IMR-90 (cell line): ENCODE measurements around the gene DERA. TPM values are rescaled to one million over a fixed set of nuclear protein-coding genes. Genes with fewer than 3 reads are reported as not detected.
A peak's percentile ranks its signal among the peaks of the same experiment; 100 is the strongest.

Experiments used
- ATAC-seq: fragments of 200-7000 bp; cut with Tn5 transposase; 2 replicates; pipeline ENCODE4 v1.9.1; 2020; ENCODE audit warnings: low read depth, mild to moderate bottlenecking, moderate library complexity
- BruUV-seq: library from RNA; stranded (reverse); fragments of 400-500 nt; replicated peaks from 2 replicates; lab custom pipeline; 2021; lab: Mats Ljungman, UMichigan
- CTCF ChIA-PET: fragments of 300-600 bp; formaldehyde crosslinking; extraction: SDS; loops from one replicate; lab custom pipeline; 2021; ENCODE audit warnings: antibody characterized with exemption; lab: Yijun Ruan, JAX
- POLR2A ChIA-PET: fragments of 300-600 bp; sonication (Branson Sonifier 250); formaldehyde crosslinking; loops from one replicate; lab custom pipeline; 2022; ENCODE audit warnings: antibody characterized with exemption; ENCODE audit not compliant: unreplicated experiment; lab: Charles Lee
- DNase-seq: peaks from one replicate; pipeline ENCODE4 v3.0.0; 2013
- H2AFZ ChIP-seq: replicated peaks from 2 replicates; pipeline ENCODE3; 2013; ENCODE audit warnings: low read length, mild to moderate bottlenecking; ENCODE audit not compliant: poor library complexity
- H2AK5ac ChIP-seq: 2 replicates; pipeline ENCODE4 v1.6.1; 2013; ENCODE audit warnings: low read depth, low read length, inconsistent platforms
- H2AK9ac ChIP-seq: replicated peaks from 2 replicates; pipeline ENCODE3; 2013; ENCODE audit warnings: mild to moderate bottlenecking, low read depth, low read length, moderate library complexity; ENCODE audit not compliant: poor library complexity
- H2BK120ac ChIP-seq: 2 replicates; pipeline ENCODE4 v1.6.1; 2013; ENCODE audit warnings: low read depth, low read length, inconsistent platforms
- H2BK15ac ChIP-seq: 3 replicates; pipeline ENCODE4 v1.6.1; 2013; ENCODE audit warnings: low read depth, low read length, inconsistent platforms
- H2BK20ac ChIP-seq: 2 replicates; pipeline ENCODE4 v1.6.1; 2013; ENCODE audit warnings: low read depth, mild to moderate bottlenecking, inconsistent platforms, low read length, moderate library complexity
- H2BK5ac ChIP-seq: 2 replicates; pipeline ENCODE4 v1.6.1; 2013; ENCODE audit warnings: mild to moderate bottlenecking, low read depth, low read length, inconsistent platforms; ENCODE audit not compliant: poor library complexity, severe bottlenecking
- H3K14ac ChIP-seq: replicated peaks from 2 replicates; pipeline ENCODE4 v1.6.1; 2013; ENCODE audit warnings: low read depth, low read length, inconsistent platforms
- H3K18ac ChIP-seq: 2 replicates; pipeline ENCODE4 v1.6.1; 2013; ENCODE audit warnings: low read depth, low read length, control low read depth
- H3K23ac ChIP-seq: 2 replicates; pipeline ENCODE4 v1.6.1; 2013; ENCODE audit warnings: low read depth, low read length, inconsistent platforms
- H3K27ac ChIP-seq: 2 replicates; pipeline ENCODE4 v1.5.1; 2013; ENCODE audit warnings: mild to moderate bottlenecking, control low read depth, low read length; ENCODE audit not compliant: insufficient read depth
- H3K27me3 ChIP-seq: 2 replicates; pipeline ENCODE4 v1.6.1; 2013; ENCODE audit warnings: low read length; ENCODE audit not compliant: control insufficient read depth, insufficient read depth
- H3K36me3 ChIP-seq: 2 replicates; pipeline ENCODE4 v1.6.1; 2013; ENCODE audit warnings: low read length, mixed read lengths; ENCODE audit not compliant: control insufficient read depth, insufficient read depth
- H3K4ac ChIP-seq: 2 replicates; pipeline ENCODE4 v1.6.1; 2013; ENCODE audit warnings: low read depth, low read length, inconsistent platforms
- H3K4me1 ChIP-seq: 2 replicates; pipeline ENCODE4 v1.6.1; 2013; ENCODE audit warnings: low read length, mixed read lengths; ENCODE audit not compliant: control insufficient read depth, insufficient read depth
- H3K4me2 ChIP-seq: 2 replicates; pipeline ENCODE4 v1.6.1; 2013; ENCODE audit warnings: low read depth, mild to moderate bottlenecking, control low read depth, low read length, moderate library complexity
- H3K4me3 ChIP-seq: 2 replicates; pipeline ENCODE4 v1.5.1; 2013; ENCODE audit warnings: low read depth, mild to moderate bottlenecking, control low read depth, low read length, moderate library complexity; ENCODE audit not compliant: insufficient read depth
- H3K56ac ChIP-seq: 2 replicates; pipeline ENCODE4 v1.6.1; 2013; ENCODE audit warnings: low read length, inconsistent platforms; ENCODE audit not compliant: insufficient read depth; ENCODE audit errors: extremely low read depth
- H3K79me1 ChIP-seq, 2 experiments: 2 replicates each; pipeline ENCODE4 v1.6.1; 2013; ENCODE audit warnings: low read length in 2 of 2, inconsistent platforms in 1 of 2, low read depth in 1 of 2
- H3K9ac ChIP-seq: 2 replicates; pipeline ENCODE4 v1.6.1; 2013; ENCODE audit warnings: low read depth, low read length, control low read depth
- H3K9me1 ChIP-seq: 2 replicates; pipeline ENCODE4 v1.6.1; 2013; ENCODE audit warnings: low read length, inconsistent platforms; ENCODE audit not compliant: insufficient read depth
- H3K9me3 ChIP-seq: 2 replicates; pipeline ENCODE4 v1.6.1; 2013; ENCODE audit warnings: low read length; ENCODE audit not compliant: control insufficient read depth, insufficient read depth
- H4K20me1 ChIP-seq: 2 replicates; pipeline ENCODE4 v1.6.1; 2013; ENCODE audit warnings: low read length, inconsistent platforms; ENCODE audit not compliant: insufficient read depth
- H4K5ac ChIP-seq: 2 replicates; pipeline ENCODE4 v1.6.1; 2013; ENCODE audit warnings: mild to moderate bottlenecking, low read depth, low read length, control low read depth
- H4K8ac ChIP-seq, 2 experiments: 2 replicates each; pipeline ENCODE4 v1.6.1; 2013; ENCODE audit warnings: low read depth in 2 of 2, low read length in 2 of 2, control low read depth in 1 of 2, inconsistent platforms in 1 of 2
- H4K91ac ChIP-seq: 2 replicates; pipeline ENCODE4 v1.6.1; 2013; ENCODE audit warnings: low read depth, low read length, inconsistent platforms; ENCODE audit not compliant: insufficient read depth
- BHLHE40 ChIP-seq: fragments of 150-350 bp; IDR thresholded peaks from 2 replicates; pipeline ENCODE4 v1.6.1; 2016; ENCODE audit warnings: mild to moderate bottlenecking, low read depth, low read length
- CEBPB ChIP-seq: IDR thresholded peaks from 2 replicates; pipeline ENCODE4 v1.6.1; 2012; ENCODE audit warnings: low read depth, low read length, improper control_type of control experiment
- FOS ChIP-seq: fragments of 150-350 bp; IDR thresholded peaks from 2 replicates; pipeline ENCODE4 v1.6.1; 2016; ENCODE audit warnings: low read depth, low read length
- MXI1 ChIP-seq: IDR thresholded peaks from 2 replicates; pipeline ENCODE4 v1.6.1; 2012; ENCODE audit warnings: low read depth, mild to moderate bottlenecking, low read length, moderate library complexity, borderline replicate concordance
- NFE2L2 ChIP-seq: fragments of 150-350 bp; IDR thresholded peaks from 2 replicates; pipeline ENCODE4 v1.6.1; 2016; ENCODE audit warnings: low read depth, mild to moderate bottlenecking, low read length
- RCOR1 ChIP-seq: IDR thresholded peaks from 2 replicates; pipeline ENCODE4 v1.6.1; 2012; ENCODE audit warnings: mild to moderate bottlenecking, low read length, improper control_type of control experiment; ENCODE audit not compliant: insufficient replicate concordance
- RFX5 ChIP-seq: IDR thresholded peaks from 2 replicates; pipeline ENCODE4 v1.8.0; 2012; ENCODE audit warnings: low read depth, mild to moderate bottlenecking, low read length, moderate library complexity
- WGBS, 2 experiments: methylation state at CpG; one replicate each; pipeline versions ENCODE4 v1.1.5 to v1.1.7; 2013; ENCODE audit warnings: missing lambda C conversion rate in 2 of 2; ENCODE audit not compliant: insufficient read length in 1 of 2; ENCODE audit errors: extremely low coverage in 2 of 2; 5-methylcytosine and 5-hydroxymethylcytosine counted together
- dilution Hi-C: fragments of 300-500 bp; cut with HindIII; formaldehyde crosslinking; loops from one replicate; pipeline ENCODE4 v1.14.3; 2018; ENCODE audit warnings: low sequenced_read_pairs; ENCODE audit not compliant: unreplicated experiment
- in situ Hi-C: fragments of 300-500 bp; cut with MboI; formaldehyde crosslinking; loops from 3 replicates; pipeline ENCODE4 v1.14.3; 2019; ENCODE audit warnings: low sequenced_read_pairs, inconsistent platforms, mixed read lengths
- intact Hi-C: fragments of 100-400 bp; cut with micrococcal nuclease; formaldehyde crosslinking; loops from 2 replicates; pipeline ENCODE4 v1.10.0; 2022
- polyA plus RNA-seq, 3 experiments: library from polyadenylated mRNA; depleted of rRNA; stranded (reverse); fragments of >200 nt; gene quantifications; 2 replicates each; pipeline ENCODE4 v1.2.3, GENCODE V29; 2012; ENCODE audit warnings: low replicate concordance in 1 of 3
- total RNA-seq: library from RNA; depleted of rRNA; stranded (reverse); fragments of >200 nt; gene quantifications from 2 replicates; pipeline ENCODE4 v1.2.3, GENCODE V29; 2012
- TF ChIP-seq, protein P1 (sequence below): conservative IDR thresholded peaks from 2 replicates; pipeline ENCODE4 v1.5.1; 2012; ENCODE audit warnings: mild to moderate bottlenecking, low read depth, low read length, improper control_type of control experiment

Gene DERA
- total and polyA plus RNA-seq, 2 of the 4 experiments (the other 2 are of a cell fraction) = 28.1 to 58.6 TPM

DNA sequence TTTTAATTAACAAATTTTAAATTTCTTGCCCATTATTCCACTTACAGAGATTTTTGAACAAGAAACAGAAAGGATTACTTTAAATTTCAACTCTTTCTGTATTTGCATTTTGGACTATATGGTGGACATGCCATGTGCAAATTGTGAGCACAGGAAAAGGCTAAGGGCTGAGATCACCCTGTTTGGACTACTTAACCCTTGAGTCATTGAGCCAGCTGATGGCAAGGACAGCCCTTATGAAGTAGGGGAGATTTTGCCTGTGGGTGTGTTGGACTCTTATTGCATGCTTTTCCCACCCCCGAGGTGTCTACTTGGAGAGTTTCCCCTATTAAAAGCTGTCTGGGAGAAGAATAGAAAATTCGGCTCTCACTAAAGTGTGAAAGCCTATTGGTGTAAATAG, 17.2 kb downstream of the DERA start:
- H3K9ac ChIP-seq = no peak overlapping the region; the same call in 1 of the 2 replicates

More for the DNA sequence above, 17.2 kb downstream of the DERA start:
- Histone ChIP-seq H2AK5ac (peak overlapping the region; percentile 46), H3K79me1 (peaks cover 22 to 49% of the 10 kb centered on the region in 2 experiments), H3K23ac (peak overlapping the region; percentile 32; the same call in 1 of the 2 replicates), H3K36me3 (no peaks in the 10 kb centered on the region), H2AK9ac (no peak overlapping the region), H3K9me3 (no peaks in the 10 kb centered on the region), H3K14ac (peak overlapping the region; percentile 73), H4K20me1 (no peaks in the 10 kb centered on the region), H2BK20ac (peak overlapping the region; percentile 96), H3K4me3 (no peak overlapping the region), H4K5ac (no peak overlapping the region), H3K4ac (peak overlapping the region; percentile 88; the same call in 1 of the 2 replicates), H3K4me1 (peaks cover 4% of the 10 kb centered on the region; the same call in 1 of the 2 replicates), H3K4me2 (peak overlapping the region; percentile 13; the same call in 1 of the 2 replicates), H3K27me3 (no peaks in the 10 kb centered on the region), H2BK5ac (peak overlapping the region; percentile 97), H3K56ac (peak overlapping the region; percentile 73), H3K18ac (no peak overlapping the region; the same call in 1 of the 2 replicates), H4K91ac (peak overlapping the region; percentile 88; the same call in 1 of the 2 replicates), H3K9me1 (peaks cover 3% of the 10 kb centered on the region), H3K27ac (no peak overlapping the region), H4K8ac (peak overlapping the region; percentile 36 to 82; a peak in 2 of 4 replicates), H2BK120ac (peak overlapping the region; percentile 93), H2AFZ (no peak overlapping the region), H2BK15ac (peak overlapping the region; percentile 35)
- ATAC-seq (peak; percentile 97), DNase-seq (peak; percentile 96)
- in situ Hi-C loops = no loop called here
- intact Hi-C loops = no loop called here
- WGBS, 2 experiments = 40% methylated on average over 1 of the region's 2 CpGs; no CpG with 5 or more reads in 1 of the 2 experiments
- TF ChIP-seq RFX5 = no peak
- TF ChIP-seq BHLHE40 = peak; percentile 49; the same call in 1 of the 2 replicates
- TF ChIP-seq, protein P1, sequence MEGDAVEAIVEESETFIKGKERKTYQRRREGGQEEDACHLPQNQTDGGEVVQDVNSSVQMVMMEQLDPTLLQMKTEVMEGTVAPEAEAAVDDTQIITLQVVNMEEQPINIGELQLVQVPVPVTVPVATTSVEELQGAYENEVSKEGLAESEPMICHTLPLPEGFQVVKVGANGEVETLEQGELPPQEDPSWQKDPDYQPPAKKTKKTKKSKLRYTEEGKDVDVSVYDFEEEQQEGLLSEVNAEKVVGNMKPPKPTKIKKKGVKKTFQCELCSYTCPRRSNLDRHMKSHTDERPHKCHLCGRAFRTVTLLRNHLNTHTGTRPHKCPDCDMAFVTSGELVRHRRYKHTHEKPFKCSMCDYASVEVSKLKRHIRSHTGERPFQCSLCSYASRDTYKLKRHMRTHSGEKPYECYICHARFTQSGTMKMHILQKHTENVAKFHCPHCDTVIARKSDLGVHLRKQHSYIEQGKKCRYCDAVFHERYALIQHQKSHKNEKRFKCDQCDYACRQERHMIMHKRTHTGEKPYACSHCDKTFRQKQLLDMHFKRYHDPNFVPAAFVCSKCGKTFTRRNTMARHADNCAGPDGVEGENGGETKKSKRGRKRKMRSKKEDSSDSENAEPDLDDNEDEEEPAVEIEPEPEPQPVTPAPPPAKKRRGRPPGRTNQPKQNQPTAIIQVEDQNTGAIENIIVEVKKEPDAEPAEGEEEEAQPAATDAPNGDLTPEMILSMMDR = no peak
- no peak for TF ChIP-seq NFE2L2
- peak; percentile 55; the same call in 1 of the 2 replicates for TF ChIP-seq MXI1
- TF ChIP-seq CEBPB = peak; percentile 28; the same call in 1 of the 2 replicates
- TF ChIP-seq FOS = peak; percentile 57; the same call in 1 of the 2 replicates
- peak; percentile 38 for TF ChIP-seq RCOR1
- POLR2A ChIA-PET = interaction anchor here (0.5 kb wide), 1 partner anchor 432 kb away, joined by 3 read pairs; no protein-coding TSS in a partner anchor
- dilution Hi-C loops = no loop called here
- CTCF ChIA-PET = interaction anchor here (1.0 kb wide), 1 partner anchor 10 kb away, joined by 3 read pairs; no protein-coding TSS in a partner anchor
- BruUV-seq = no TSS peak
